8988T (cell line): ENCODE measurements around the gene KAT14.
"Not testable (repeated sequence)": the region's sequence is repeated elsewhere in the genome, so short reads cannot be mapped to it uniquely, and the experiment has no call there.

Experiments used
- DNase-seq: peaks from one replicate; pipeline ENCODE4 v3.0.0; 2011

Gene KAT14, protein sequence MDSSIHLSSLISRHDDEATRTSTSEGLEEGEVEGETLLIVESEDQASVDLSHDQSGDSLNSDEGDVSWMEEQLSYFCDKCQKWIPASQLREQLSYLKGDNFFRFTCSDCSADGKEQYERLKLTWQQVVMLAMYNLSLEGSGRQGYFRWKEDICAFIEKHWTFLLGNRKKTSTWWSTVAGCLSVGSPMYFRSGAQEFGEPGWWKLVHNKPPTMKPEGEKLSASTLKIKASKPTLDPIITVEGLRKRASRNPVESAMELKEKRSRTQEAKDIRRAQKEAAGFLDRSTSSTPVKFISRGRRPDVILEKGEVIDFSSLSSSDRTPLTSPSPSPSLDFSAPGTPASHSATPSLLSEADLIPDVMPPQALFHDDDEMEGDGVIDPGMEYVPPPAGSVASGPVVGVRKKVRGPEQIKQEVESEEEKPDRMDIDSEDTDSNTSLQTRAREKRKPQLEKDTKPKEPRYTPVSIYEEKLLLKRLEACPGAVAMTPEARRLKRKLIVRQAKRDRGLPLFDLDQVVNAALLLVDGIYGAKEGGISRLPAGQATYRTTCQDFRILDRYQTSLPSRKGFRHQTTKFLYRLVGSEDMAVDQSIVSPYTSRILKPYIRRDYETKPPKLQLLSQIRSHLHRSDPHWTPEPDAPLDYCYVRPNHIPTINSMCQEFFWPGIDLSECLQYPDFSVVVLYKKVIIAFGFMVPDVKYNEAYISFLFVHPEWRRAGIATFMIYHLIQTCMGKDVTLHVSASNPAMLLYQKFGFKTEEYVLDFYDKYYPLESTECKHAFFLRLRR

DNA sequence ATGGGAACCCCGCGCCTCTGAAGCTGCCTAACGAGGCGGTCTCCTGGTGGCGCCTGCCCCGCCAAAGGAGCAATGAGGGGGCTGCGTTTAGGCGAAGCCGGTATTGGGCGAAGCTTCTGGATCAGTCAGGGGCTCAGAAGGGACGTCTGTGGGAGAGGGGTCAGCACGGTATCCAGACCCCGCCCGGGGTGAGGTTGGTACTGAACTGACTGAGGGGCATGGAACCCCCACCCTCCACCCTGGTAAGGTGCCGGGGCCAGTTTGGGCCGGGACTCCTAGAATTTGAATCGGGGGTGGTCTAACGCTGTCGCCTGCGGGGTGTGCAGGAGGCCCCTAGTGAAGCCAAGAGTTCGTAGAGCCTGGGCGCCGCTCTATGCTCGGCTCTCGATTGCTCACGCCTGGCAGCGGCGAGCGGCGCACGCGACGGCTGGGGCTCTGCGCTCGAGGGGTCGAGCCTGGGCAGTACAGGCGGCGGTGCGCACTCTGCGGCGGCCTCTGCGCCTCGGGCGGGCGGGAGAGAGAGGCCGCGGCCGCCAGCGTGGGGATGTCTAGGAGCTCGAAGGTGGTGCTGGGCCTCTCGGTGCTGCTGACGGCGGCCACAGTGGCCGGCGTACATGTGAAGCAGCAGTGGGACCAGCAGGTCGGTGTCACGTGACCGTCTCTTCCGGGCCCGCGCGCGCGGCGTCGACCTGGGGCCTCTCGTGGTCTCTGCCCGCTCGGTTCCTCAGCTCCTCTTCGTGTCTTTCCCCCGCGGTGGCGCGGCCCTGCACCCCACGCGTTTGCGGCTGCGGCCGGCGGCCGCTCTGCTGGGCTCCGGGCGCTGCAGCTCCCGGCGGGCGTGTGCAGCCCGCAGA, at the start of gene KAT14, which contains the start of gene PET117:
KAT14 (plus strand) TSS at position 452 of the 854 bp plus-strand sequence. CDS start 4,798 bp downstream, outside the sequence.
PET117 (plus strand) TSS at position 452 of the 854 bp plus-strand sequence; CDS start at position 545, 93 bp downstream.
- peak; percentile 60 for DNase-seq

DNA sequence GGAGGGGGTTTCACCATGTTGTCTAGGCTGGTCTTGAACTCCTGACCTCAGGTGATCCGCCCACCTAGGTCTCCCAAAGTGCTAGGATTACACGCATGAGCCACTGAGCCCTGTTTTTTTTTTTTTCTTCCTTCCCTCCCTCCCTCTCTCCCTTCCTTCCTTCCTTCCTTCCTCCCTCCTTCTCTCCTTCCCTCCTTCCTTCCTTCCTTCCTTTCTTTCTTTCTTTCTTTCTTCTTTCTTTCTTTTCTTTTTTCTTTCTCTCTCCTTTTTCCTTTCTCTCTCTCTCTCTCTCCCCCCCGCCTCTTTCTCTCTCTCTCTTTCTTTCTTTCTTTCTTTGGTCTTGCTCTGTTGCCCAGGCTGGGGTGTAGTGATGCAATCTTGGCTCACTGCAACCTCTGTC, 49.4 kb upstream of the KAT14 start:
- DNase-seq = not testable (repeated sequence)

DNA sequence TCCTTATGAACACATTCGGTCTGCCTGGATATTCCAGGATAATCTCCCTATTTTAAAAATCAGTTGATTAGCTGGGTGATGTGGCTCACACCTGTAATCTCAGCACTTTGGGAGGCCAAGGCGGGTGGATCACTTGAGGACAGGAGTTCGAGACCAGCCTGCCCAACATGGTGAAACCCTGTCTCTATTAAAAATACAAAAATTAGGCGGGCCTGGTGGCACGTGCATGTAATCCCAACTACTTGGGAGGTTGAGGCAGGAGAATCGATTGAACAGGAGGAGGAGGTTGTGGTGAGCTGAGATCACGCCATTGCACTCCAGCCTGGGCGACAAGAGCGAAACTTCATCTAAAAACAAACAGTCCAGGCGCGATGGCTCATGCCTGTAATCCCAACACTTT, 48.8 kb upstream of the KAT14 start:
- DNase-seq = not testable (repeated sequence)

DNA sequence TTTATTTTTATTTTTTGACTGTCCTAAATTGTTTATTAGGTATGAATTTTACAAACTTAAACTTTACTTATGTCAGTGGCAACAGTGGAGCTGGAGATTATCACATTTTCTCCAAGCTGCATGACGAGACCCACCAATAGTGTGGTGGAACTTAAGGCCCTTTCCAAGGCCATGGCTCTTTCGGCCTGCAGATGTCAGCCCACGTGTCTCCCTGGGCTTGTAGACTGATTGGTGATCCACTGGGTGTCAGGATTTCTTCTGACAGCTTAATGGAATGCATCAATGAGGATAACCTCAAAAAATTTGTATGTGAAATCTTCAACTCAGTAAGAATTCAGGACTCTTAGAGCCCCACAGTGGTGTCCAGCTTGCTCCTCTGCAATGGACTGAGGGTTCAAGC, 47.6 kb upstream of the KAT14 start:
- no peak for DNase-seq

DNA sequence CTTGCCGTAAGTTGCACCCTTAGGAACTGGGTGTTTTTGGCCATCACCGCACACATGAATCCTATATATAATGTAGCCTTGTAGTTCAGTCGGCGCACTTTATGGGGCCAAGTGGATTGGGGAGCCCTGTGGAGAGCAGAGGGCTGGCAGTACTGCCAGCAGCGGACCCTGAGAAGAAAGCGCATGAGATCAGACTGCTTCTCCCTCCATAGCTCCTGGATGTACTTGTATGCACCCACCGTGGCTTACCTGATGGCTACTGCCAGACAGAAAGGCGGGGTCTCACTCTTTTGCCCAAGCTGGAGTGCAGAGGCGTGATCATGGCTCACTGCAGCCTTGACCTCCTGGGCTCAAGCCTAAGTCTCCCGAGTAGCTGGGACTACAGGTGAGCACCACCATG, 47.2 kb upstream of the KAT14 start:
- DNase-seq = no peak

DNA sequence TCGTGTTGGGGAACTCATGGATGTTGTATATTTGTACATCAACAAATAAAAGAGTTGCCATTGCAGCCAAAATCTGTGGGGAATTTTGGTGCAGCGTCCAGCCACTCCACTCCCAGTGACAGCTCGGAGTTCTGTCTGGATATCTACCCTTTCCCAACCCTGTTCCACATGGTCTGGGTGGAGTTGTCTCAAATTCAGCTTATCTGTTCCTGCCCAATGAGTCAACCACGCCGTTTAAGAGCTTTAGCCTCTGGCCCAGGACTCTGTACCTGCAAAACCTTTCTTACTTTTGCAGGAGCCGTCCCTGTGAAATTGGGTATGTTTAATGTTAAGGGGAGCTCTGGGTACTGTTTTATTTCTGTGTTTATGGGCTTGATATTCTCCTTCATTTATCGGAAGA, 46.0 kb upstream of the KAT14 start:
- DNase-seq = no peak

DNA sequence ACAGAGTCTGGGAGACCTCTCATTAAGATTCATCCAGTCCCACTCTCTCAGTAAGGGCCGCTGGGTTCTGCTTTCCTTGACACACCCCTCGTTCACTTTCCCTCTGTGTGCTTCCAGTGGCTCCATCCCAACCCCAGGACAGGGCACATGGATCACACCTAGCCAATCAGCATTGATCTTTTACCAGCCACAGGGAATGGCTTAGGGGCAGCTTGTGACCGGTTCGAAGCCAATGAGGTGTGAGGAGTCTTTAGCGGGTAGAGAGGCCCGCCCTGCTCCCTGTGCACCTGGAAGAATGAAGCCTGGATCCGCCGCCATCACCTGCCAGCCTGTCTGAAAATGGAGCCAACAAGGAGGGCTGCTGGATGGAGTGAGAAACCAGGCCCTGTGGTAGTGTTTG, 44.8 kb upstream of the KAT14 start:
- no peak for DNase-seq

DNA sequence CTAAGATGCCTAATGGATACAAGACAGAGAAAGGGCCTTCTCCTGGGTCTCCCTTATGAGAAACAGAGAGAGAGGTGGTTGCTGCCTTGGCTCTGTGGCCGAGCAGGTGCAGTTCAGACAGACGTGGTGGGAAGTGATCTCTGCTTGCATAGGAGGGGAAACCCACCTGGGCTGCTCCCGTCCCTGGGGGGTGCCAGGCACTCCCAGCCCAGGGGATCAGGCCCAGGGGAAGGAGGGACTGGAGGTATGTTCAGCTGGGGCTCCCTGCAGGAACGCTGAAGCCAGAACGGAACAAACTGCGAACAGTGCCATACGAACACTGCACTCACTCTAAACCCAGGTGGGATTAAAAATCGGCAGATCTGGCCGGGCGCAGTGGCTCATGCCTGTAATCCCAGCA, 44.3 kb upstream of the KAT14 start:
- no peak for DNase-seq

DNA sequence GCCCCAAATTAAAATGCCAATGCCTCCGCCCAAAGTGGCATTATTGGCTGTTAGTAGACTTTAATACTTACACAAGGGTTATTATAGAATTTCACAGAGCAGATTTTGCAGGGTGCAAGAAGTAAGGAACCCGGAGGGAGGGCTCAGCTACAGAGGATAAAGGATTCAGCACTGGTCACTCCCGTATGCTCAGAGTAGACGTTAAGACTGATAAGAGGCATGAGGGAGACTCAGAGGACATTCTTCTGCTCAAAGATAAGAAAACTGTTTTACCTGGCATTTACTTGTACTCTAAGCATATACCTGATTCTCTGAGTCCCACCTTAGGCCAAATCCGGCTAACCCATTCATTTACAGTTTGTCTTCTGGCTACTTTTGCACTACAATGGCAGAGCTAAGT, 43.5 kb upstream of the KAT14 start:
- no peak for DNase-seq

DNA sequence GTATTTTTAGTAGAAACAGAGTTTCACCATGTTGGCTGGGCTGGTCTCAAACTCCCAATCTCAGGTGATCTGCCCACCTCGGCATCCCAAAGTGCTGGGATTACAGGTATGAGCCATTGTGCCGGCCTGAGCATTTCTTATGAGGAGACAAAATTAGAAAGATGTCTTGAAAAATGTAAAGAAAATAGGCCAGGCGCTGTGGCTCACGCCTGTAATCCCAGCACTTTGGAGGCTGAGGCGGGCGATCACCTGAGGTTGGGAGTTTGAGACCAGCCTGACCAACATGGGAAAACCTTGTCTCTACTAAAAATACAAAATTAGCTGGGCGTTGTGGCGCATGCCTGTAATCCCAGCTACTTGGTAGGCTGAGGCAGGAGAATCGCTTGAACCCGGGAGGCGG, 37.1 kb upstream of the KAT14 start:
- not testable (repeated sequence) for DNase-seq

DNA sequence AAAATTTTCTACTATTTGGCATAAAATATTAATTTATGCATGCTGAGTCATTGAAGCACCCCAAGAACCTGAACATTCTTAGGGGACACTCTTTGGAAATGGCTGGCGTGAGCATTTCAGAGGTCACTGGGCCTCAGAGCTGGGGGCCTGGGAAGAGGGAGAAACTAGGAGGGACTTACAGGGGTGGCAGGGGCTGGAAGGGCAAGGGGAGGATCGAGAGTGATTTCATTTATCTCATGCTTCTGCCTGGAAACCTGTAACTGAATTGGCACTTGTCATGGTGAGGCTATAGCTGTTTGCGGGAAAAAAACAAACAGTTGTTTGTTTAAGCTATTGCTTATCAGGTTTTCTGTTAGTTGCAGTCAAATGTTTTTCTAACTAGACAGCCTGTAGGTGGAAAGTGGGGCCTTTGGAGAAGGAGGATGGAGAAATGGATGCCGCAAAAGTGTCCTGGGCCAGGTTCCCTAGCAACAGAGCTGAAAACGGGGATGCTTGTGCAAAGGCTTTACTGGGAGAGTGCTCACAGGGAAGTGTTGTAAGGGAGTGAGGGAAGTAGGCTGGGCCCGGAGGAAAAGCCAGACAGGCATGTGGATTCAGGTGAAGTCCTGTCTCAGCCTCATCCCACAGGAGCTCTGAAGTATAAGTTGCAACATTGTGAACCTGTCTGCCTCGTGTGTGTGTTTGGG, 36.4 kb upstream of the KAT14 start:
- DNase-seq = no peak

DNA sequence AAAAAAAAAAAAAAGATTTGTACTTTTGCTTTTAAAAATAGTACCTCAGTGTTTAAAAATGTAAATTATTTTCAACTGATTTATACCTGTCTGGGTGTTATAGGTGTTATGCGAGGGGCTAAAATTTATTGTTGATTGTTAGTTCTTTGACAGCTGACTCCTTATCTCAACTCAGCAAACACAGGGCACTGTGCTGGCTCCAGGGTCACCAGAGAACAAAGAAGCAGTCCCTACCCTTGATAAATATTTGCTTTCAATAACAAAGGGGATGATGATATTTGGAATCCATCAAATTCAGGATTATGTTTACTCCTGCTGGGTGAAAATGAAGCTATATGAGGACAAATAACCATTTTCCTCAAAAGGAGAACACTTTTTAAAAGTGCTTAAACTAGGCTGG, 34.2 kb upstream of the KAT14 start:
- DNase-seq = no peak

DNA sequence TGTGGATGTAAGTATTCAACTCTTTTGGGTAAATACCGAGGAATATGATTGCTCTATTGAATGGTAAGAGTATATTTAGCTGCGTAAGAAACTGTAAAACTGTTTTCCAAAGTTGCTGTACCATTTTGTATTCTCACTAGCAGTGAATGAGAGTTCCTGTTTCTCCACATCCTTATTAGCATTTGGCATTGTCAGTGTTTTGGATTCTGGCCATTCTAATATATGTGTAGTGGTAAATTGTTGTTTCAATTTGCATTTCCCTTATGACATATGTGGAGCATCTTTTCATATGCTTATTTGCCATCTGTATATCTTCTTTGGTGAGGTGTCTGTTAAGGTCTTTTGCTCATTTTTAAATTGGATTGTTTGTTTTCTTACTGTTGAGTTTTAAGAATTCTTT, 29.3 kb upstream of the KAT14 start:
- DNase-seq = no peak

DNA sequence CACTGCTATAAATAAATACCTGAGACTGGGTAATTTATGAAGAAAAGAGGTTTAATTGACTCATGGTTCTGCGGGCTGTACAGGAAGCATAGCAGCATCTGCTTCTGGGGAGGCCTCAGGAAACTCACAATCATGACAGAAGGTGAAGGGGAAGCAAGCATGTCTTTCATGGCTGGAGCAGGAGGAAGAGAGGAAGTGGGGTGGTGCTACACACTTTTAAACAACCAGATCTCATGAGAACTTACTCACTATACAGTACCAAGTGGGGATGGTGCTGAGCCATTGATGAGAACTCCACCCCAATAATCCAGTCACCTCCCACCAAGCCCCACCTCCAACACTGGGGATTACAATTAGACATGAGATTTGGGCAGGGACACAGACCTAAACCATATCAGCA, 9.1 kb upstream of the KAT14 start:
- DNase-seq = not testable (repeated sequence)

DNA sequence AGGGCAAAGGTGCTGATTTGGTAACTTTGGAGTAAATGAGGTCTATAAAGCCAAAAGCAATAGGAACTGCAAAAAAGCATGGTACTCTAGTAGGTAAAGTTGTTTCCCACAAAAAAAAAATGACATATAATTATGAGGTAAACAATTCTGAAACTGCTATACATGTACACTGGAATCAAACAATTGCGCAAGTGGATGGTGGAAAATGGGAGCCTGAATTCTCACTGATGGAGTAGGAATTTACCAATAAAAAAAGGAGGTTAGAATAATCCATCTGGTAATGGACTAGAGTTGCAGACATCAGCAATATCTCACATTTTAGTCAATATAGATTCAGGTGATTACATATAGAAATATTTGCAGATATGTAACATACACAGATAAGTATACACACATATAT, 5.0 kb upstream of the KAT14 start:
- no peak for DNase-seq

DNA sequence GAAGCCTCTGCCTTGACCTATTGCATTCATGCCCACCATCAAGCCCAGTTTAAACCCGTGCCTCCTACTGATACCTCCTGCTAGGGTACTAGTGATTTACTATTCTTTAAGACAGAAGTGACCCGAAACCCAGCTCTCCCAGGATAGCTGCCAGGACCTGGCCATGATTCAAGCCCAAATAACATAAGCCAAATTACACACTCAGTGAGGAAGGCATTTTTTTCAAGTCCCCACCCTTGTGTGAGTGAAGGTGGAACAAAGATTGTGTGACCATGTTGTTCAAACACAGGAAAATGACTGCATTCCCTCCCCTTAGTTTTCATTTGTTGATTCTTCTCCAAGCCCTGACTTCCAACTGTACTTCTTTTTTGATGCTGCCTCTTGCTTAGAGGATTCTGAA, 3.7 kb upstream of the KAT14 start:
- no peak for DNase-seq

DNA sequence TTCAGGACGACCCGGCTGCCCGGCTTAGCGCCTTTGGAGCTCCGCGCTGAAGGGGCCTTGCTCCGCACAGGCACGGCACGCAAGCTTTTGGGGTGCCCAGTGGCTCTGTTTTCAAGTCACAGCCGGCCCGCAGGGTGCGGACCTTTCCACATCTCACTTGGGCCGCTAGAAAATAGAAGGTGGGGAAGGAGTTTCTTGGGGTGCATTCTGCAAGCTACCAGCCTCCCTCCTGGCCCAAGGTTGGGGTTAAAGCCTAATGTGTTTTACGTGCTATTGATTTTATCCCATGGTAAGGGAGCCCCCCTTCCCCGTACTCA, 561 bp downstream of the KAT14 start:
- no peak for DNase-seq

DNA sequence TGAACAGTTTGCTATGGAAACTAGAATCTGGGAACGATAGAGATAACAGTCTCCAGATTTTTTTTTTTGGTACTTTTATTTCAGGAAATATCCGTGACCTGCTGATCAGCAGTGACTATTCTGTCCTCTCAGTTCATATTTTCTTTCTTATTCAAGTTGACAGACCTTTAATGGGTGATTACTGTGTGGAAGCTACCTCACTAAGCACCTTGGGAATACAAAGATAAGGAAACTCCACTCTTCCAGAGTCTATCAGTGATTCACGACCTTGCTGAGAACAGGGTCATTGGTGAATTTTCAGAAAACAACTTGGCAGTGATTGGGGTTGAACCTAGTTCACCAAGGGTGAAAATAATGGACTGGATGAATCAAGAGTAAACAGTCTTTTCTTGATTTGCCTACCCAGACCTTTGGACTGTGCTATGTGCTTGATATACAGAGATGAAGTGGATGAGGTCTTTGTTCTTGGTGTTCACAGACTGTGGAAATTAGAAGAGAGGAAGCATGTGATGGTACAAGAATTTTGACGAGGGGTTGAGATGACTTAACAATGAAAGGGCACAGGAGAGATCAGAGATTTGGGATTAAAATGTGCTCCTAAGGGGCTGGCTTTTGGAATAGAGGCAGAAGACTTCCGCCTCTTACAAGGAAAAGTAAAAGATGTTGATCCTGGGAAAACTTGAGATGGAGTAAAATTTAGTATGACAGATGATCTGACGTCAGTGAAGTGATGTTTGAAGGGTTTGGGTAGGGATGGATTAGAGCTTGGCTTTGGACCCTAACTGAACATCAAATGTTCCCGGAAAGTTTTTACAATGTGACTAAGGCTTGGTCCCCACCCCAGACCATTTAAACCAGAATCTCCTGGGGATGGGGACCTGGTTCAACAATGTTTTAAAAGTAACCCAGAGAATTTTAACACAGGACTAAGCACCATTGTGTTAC, 1.2 kb downstream of the KAT14 start:
- no peak for DNase-seq

DNA sequence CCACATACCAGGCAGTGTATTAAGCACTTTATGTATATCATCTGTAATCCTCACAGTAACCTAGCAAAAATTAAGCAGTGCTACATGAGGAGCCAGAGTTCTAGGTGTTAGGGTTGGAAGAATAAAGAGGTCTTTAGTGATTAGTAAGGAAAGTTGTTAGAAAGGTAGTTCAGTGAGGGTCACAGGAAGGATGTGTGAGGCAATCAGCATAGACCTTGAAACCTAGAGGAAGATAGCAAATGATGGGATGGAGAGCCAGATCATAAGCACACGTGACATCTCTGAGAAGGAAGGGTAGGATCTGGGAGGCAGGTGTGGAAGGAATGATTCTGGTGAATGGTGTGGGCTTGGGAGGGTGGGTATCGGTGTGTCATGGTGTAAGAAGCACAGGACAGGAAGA, 2.2 kb downstream of the KAT14 start:
- DNase-seq = no peak

DNA sequence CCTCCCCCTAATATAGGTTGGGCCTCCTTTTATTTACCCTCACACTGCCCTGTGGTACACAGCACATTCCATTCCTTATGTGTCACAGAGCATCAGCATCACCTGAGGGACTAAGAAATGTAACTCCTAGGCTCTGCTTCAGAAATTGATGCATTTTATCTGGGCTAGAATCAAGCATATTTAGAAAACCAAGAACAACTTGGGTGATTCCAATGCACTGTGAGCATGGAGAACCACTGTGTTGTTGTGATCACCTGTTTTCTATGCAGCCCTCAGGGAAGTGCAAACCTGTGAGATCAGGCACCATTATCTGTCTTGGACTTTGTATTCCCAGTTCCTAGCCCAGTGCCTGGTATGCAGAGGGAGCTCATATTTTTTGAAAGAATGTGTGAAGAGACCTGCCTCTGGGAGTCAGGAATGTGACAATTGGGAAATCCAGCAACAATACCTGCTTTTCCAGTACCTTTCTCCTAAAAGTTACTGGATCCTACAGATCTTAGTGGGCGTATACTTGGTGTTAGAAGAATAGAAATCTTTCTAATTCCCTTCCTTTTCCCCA, 7.0 kb downstream of the KAT14 start:
- no peak for DNase-seq

DNA sequence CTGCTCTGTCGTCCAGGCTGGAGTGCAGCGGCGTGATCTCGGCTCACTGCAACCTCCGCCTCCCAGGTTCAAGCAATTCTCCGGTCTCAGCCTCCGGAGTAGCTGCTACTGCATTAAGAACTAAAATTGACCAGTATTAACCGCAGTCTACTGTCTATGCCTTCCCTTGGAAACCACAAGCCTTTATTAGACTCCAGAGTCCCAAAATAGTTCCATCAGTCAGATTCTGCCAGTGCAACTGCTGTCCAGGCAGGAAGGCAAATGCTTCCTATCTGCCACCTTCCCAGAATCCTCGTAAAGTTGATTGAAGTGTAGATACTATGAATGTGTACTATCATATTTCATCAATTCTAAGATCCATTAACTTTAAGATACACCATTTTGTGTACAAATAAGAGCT, 16.7 kb downstream of the KAT14 start:
- no peak for DNase-seq
